ENCODE measurements around the gene R3HDM2.

DNA sequence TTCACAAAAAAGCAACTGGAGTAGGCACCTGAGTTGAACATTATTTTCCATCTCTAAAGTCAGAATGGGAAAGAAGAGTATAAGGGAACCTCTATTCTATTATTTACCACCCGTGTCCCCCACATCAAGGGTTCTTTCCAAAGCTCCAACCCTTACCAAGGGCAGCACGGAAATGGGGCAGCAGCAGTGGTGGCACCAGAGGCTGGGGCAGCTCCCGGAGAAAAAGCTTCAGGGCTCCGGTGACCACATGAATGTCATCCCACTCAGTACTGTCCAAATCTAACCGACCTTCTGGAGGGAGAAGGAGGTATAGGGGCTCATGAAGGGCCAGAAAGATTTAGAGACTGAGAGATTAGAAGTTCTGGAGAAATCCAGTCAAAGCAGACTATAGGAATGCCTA is 43.0 kb upstream of the R3HDM2 start:
- TF ChIP-seq, protein P1, sequence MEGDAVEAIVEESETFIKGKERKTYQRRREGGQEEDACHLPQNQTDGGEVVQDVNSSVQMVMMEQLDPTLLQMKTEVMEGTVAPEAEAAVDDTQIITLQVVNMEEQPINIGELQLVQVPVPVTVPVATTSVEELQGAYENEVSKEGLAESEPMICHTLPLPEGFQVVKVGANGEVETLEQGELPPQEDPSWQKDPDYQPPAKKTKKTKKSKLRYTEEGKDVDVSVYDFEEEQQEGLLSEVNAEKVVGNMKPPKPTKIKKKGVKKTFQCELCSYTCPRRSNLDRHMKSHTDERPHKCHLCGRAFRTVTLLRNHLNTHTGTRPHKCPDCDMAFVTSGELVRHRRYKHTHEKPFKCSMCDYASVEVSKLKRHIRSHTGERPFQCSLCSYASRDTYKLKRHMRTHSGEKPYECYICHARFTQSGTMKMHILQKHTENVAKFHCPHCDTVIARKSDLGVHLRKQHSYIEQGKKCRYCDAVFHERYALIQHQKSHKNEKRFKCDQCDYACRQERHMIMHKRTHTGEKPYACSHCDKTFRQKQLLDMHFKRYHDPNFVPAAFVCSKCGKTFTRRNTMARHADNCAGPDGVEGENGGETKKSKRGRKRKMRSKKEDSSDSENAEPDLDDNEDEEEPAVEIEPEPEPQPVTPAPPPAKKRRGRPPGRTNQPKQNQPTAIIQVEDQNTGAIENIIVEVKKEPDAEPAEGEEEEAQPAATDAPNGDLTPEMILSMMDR (conservative IDR thresholded peaks at IDR 0.05 in 1 of 2, IDR thresholded peaks at IDR 0.05 in 1 of 2; ENCODE audit: low read depth in 1 of 2, low read length in 2 of 2), result no peak
- no peak for TF ChIP-seq EZH2 (IDR thresholded peaks at IDR 0.05; ENCODE audit: low read length, missing control alignments)

Measured in fibroblast of lung (primary cell).